Central memory CD4-positive, alpha-beta T cell (primary cell): Measurements from ENCODE around the gene SLC37A2.

Source experiments
- DNase-seq: peaks from one replicate; pipeline ENCODE4 v3.0.0; 2022

SLC37A2 gene

GRCh38 chr11:125111343-125112207 is 48.5 kb downstream of the SLC37A2 start, which contains the start of gene TMEM218:
Gene TMEM218, minus strand, starts transcription at chr11:125111626. Its CDS starts 9,385 bp downstream, at chr11:125102241.
- peak; percentile 96 for DNase-seq

DNA sequence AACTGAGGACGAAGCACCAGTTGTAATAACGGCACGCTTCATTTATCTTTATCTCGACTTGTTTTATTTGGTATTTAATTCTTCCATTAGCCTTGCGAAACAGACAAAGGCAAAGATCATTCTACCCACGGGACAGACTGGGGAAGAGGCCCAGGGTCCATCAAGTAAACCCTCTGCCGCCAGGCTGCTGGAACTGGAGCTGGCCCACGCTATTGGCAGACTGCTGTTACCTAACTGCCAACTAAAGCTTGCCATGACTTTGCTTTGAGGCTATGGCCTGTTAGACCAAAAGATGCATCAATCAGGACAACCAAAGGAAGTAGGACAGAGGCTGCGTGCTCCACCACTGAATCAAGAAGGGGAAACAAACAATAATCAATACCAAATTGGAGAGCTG is 49.1 kb downstream of the SLC37A2 start:
- DNase-seq, result no peak

DNA sequence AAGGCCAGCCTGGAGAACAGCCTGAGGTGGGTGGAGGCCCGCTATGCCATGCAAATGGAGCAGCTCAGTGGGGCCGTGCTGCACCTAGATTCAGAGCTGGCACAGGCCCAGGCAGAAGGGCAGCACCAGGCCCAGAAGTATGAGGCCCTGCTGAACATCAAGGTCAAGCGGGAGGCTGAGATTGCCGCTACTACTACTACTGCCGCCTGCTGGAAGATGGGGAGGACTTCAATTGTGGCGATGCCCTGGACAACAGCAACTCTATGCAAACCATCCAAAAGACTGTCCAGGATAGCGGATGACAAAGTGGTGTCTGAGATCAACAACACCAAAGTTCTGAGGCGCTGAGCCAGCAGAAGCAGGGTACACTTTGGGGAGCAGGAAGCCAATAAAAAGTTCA is 51.4 kb downstream of the SLC37A2 start:
- DNase-seq, result no peak

- no peak for DNase-seq
Measured at GRCh38 chr11:125117429-125117828, 54.3 kb downstream of the SLC37A2 start.

GRCh38 chr11:125123194-125123946 is 60.3 kb downstream of the SLC37A2 start:
- no peak for DNase-seq

GRCh38 chr11:125123947-125124617 is 61.0 kb downstream of the SLC37A2 start:
- DNase-seq, result peak; percentile 11

DNA sequence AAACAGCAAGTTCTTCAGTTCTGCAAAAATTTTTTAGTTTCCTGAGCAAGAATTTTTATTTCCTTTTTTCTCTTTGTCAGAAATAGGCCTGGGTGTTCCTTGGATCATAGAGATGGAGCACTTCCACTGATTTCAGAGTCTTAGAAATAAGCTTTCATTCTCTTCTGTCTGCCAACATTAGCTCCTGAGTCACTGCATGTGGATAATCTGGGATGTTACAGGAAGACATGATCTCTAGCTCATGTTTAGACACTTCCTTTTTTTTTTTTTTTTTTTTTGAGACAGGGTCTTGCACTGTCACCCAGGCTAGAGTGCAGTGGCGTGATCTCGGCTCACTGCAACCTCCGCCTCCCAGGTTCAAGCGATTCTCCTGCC is 61.5 kb downstream of the SLC37A2 start:
- no peak for DNase-seq

- no peak for DNase-seq
Measured at GRCh38 chr11:125128450-125128849, 65.3 kb downstream of the SLC37A2 start.

- DNase-seq, result no peak
Measured at GRCh38 chr11:125129316-125129993, 66.3 kb downstream of the SLC37A2 start.

GRCh38 chr11:125132071-125132470 is 69.0 kb downstream of the SLC37A2 start:
- DNase-seq, result no peak

DNA sequence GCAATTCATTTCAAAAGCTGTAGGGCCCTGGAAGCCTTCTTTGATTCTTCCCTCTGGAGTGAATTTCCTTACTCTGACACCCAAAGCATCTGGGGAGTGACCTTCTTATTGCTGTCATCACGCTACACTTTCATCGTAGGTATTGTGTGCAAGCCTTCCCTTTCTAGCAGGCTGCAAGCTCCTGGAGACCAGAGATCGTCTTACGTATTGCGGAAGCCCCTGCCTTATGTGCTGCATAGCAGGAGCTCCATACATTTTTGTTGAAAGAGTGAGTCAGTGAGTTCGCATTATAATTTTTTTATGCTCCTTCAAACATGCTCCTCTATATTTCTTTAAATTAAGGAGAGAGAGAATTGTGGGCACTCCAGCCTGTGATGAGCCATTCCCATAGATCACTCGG is 69.5 kb downstream of the SLC37A2 start:
- DNase-seq, result no peak

- DNase-seq, result no peak
Measured at GRCh38 chr11:125136001-125136400, 72.9 kb downstream of the SLC37A2 start.

GRCh38 chr11:125138966-125139365 is 75.9 kb downstream of the SLC37A2 start:
- DNase-seq, result no peak

DNA sequence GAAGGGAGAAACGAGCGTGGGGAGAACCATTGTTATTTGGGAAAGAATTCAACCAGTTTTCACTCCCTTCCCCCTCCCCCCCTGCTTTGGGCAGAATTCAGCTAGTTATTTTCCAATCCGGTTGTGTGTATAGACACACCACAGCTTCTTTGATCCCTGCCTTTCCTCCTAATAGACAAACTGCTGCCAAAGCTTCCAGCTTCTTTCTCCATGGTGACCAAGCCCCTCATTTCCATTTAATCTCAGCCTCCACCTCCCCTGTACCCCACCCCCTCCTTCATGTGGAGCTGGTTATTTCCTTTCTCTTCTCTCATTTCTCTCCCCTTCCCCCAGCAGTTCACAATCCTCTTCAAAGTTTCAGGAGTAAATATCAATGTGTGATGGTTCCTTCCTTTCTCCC is 76.7 kb downstream of the SLC37A2 start:
- no peak for DNase-seq
